Stimulated activated CD4-positive, alpha-beta T cell treated with anti-CD3 and anti-CD28 coated beads, Interleukin-4, amount 100 ng/mL, for 1 hour (primary cell): ENCODE measurements around the gene ABR.
"Not testable (repeated sequence)": the region's sequence is repeated elsewhere in the genome, so short reads cannot be mapped to it uniquely, and the experiment has no call there.

ENCODE experiments used
- DNase-seq: peaks from one replicate; pipeline ENCODE4 v3.0.0-alpha.2; 2020

The ABR gene

GRCh38 chr17:978103-979093, 201.4 kb downstream of the ABR start:
- no peak for DNase-seq

GRCh38 chr17:977166-977565, 202.6 kb downstream of the ABR start:
- no peak for DNase-seq

GRCh38 chr17:976312-976711, 203.5 kb downstream of the ABR start:
- no peak for DNase-seq

- DNase-seq, result no peak
These were observed 204.3 kb downstream of the ABR start for GRCh38 chr17:975371-975915.

GRCh38 chr17:974778-975177, 205.0 kb downstream of the ABR start:
- DNase-seq, result not testable (repeated sequence)

- no peak for DNase-seq
These were observed 206.7 kb downstream of the ABR start for GRCh38 chr17:973053-973452.

GRCh38 chr17:971861-972260, 207.9 kb downstream of the ABR start:
- DNase-seq, result not testable (repeated sequence)

- no peak for DNase-seq
These were observed 209.4 kb downstream of the ABR start for GRCh38 chr17:970364-970763.

GRCh38 chr17:969811-970355, 209.9 kb downstream of the ABR start:
- DNase-seq, result no peak

GRCh38 chr17:968812-969730, 210.7 kb downstream of the ABR start:
- no peak for DNase-seq

GRCh38 chr17:967122-967521, 212.7 kb downstream of the ABR start:
- no peak for DNase-seq

- DNase-seq, result no peak
These were observed 214.3 kb downstream of the ABR start for GRCh38 chr17:965311-965989.

GRCh38 chr17:964876-965275, 214.9 kb downstream of the ABR start:
- DNase-seq, result no peak

- DNase-seq, result no peak
These were observed 217.1 kb downstream of the ABR start for GRCh38 chr17:962670-963069.

- DNase-seq, result no peak
These were observed 217.6 kb downstream of the ABR start for GRCh38 chr17:962166-962565.

GRCh38 chr17:958712-959451, 220.9 kb downstream of the ABR start:
- DNase-seq, result no peak

- no peak for DNase-seq
These were observed 221.8 kb downstream of the ABR start for GRCh38 chr17:957856-958421.

GRCh38 chr17:956905-957304, 222.9 kb downstream of the ABR start:
- DNase-seq, result no peak

- no peak for DNase-seq
These were observed 225.2 kb downstream of the ABR start for GRCh38 chr17:954431-955164.

- no peak for DNase-seq
These were observed 226.0 kb downstream of the ABR start for GRCh38 chr17:953767-954166.
